Activated naive CD8-positive, alpha-beta T cell (primary cell): ENCODE data around the gene LBR.
"Not testable (repeated sequence)": the region's sequence is repeated elsewhere in the genome, so short reads cannot be mapped to it uniquely, and the experiment has no call there.

ENCODE experiments used
- H3K27ac Mint-ChIP-seq: one replicate; pipeline ENCODE4 v1.8.0; 2021; ENCODE audit warnings: mixed read lengths
- H3K27me3 Mint-ChIP-seq: one replicate; pipeline ENCODE4 v1.8.0; 2021; ENCODE audit warnings: mixed read lengths
- H3K36me3 Mint-ChIP-seq: one replicate; pipeline ENCODE4 v1.8.0; 2021; ENCODE audit warnings: mixed read lengths
- H3K4me1 Mint-ChIP-seq: one replicate; pipeline ENCODE4 v1.8.0; 2021; ENCODE audit warnings: low read depth, mixed read lengths
- H3K4me3 Mint-ChIP-seq: one replicate; pipeline ENCODE4 v1.8.0; 2021; ENCODE audit warnings: mild to moderate bottlenecking, mixed read lengths
- H3K9me3 Mint-ChIP-seq: one replicate; pipeline ENCODE4 v1.8.0; 2021; ENCODE audit warnings: low read depth, mixed read lengths

Gene LBR

GRCh38 chr1:225427235-225428067 lies at the start of gene LBR:
LBR (minus strand) TSS chr1:225428038; CDS start chr1:225424075, 3,963 bp downstream.
- Mint-ChIP-seq H3K36me3 (no peaks in the 10 kb centered on the region), H3K4me3 (peak within 1 kb of the TSS; percentile 96), H3K27me3 (no peaks in the 10 kb centered on the region), H3K27ac (peak within 1 kb of the TSS; percentile 89), H3K9me3 (no peaks in the 10 kb centered on the region), H3K4me1 (peaks cover 58% of the 10 kb centered on the region)

GRCh38 chr1:225477296-225477911 lies 49.6 kb upstream of the LBR start:
- H3K4me3 Mint-ChIP-seq, result peak overlapping the region; percentile 38

GRCh38 chr1:225476538-225476988 lies 48.7 kb upstream of the LBR start:
- H3K4me1 Mint-ChIP-seq, result peaks cover 47% of the 10 kb centered on the region
- H3K27me3 Mint-ChIP-seq, result no peaks in the 10 kb centered on the region
- no peaks in the 10 kb centered on the region for H3K9me3 Mint-ChIP-seq
- no peaks in the 10 kb centered on the region for H3K36me3 Mint-ChIP-seq
- H3K4me3 Mint-ChIP-seq, result peak overlapping the region; percentile 9
- peak overlapping the region; percentile 81 for H3K27ac Mint-ChIP-seq

More at GRCh38 chr1:225477296-225477911, 49.6 kb upstream of the LBR start:
- Mint-ChIP-seq H3K36me3 (no peaks in the 10 kb centered on the region), H3K4me1 (peaks cover 49% of the 10 kb centered on the region), H3K27me3 (no peaks in the 10 kb centered on the region), H3K9me3 (no peaks in the 10 kb centered on the region), H3K27ac (peak overlapping the region; percentile 81)

GRCh38 chr1:225476100-225476511 lies 48.3 kb upstream of the LBR start:
- Mint-ChIP-seq H3K9me3 (no peaks in the 10 kb centered on the region), H3K27me3 (no peaks in the 10 kb centered on the region), H3K4me3 (no peak overlapping the region), H3K4me1 (peaks cover 47% of the 10 kb centered on the region), H3K27ac (peak overlapping the region; percentile 81), H3K36me3 (no peaks in the 10 kb centered on the region)

- Mint-ChIP-seq H3K4me1 (peaks cover 45% of the 10 kb centered on the region), H3K27ac (no peak overlapping the region), H3K9me3 (no peaks in the 10 kb centered on the region), H3K36me3 (no peaks in the 10 kb centered on the region), H3K27me3 (no peaks in the 10 kb centered on the region), H3K4me3 (no peak overlapping the region)
These were observed 47.4 kb upstream of the LBR start for GRCh38 chr1:225474986-225475820.

GRCh38 chr1:225474439-225474985 lies 46.7 kb upstream of the LBR start:
- Mint-ChIP-seq H3K36me3 (no peaks in the 10 kb centered on the region), H3K27me3 (no peaks in the 10 kb centered on the region), H3K4me3 (peak overlapping the region; percentile 44), H3K4me1 (peaks cover 45% of the 10 kb centered on the region), H3K9me3 (no peaks in the 10 kb centered on the region), H3K27ac (peak overlapping the region; percentile 16)

GRCh38 chr1:225473676-225474438 lies 46.0 kb upstream of the LBR start:
- H3K36me3 Mint-ChIP-seq, H3K9me3 Mint-ChIP-seq, H3K27me3 Mint-ChIP-seq: not testable (repeated sequence)
- H3K4me3 Mint-ChIP-seq, result peak overlapping the region; percentile 68
- H3K4me1 Mint-ChIP-seq, result peaks cover 51% of the 10 kb centered on the region
- peak overlapping the region; percentile 67 for H3K27ac Mint-ChIP-seq

GRCh38 chr1:225473266-225473665 lies 45.4 kb upstream of the LBR start:
- peak overlapping the region; percentile 68 for H3K4me3 Mint-ChIP-seq
- H3K27me3 Mint-ChIP-seq, H3K9me3 Mint-ChIP-seq, H3K36me3 Mint-ChIP-seq: not testable (repeated sequence)
- H3K27ac Mint-ChIP-seq, result peak overlapping the region; percentile 67
- peaks cover 54% of the 10 kb centered on the region for H3K4me1 Mint-ChIP-seq

- Mint-ChIP-seq H3K4me3 (no peak overlapping the region), H3K27ac (no peak overlapping the region), H3K4me1 (peaks cover 48% of the 10 kb centered on the region), H3K27me3 (no peaks in the 10 kb centered on the region), H3K9me3 (no peaks in the 10 kb centered on the region), H3K36me3 (no peaks in the 10 kb centered on the region)
These were observed 43.8 kb upstream of the LBR start for GRCh38 chr1:225471453-225472301.

GRCh38 chr1:225471109-225471452 lies 43.2 kb upstream of the LBR start:
- no peaks in the 10 kb centered on the region for H3K36me3 Mint-ChIP-seq
- H3K9me3 Mint-ChIP-seq, result no peaks in the 10 kb centered on the region
- H3K4me3 Mint-ChIP-seq, result peak overlapping the region; percentile 8
- H3K27me3 Mint-ChIP-seq, result no peaks in the 10 kb centered on the region
- no peak overlapping the region for H3K27ac Mint-ChIP-seq
- peaks cover 46% of the 10 kb centered on the region for H3K4me1 Mint-ChIP-seq

GRCh38 chr1:225470211-225471108 lies 42.6 kb upstream of the LBR start:
- Mint-ChIP-seq H3K4me3 (no peak overlapping the region), H3K36me3 (no peaks in the 10 kb centered on the region), H3K4me1 (peaks cover 45% of the 10 kb centered on the region), H3K27ac (no peak overlapping the region), H3K27me3 (no peaks in the 10 kb centered on the region), H3K9me3 (no peaks in the 10 kb centered on the region)

GRCh38 chr1:225469051-225469450 lies 41.2 kb upstream of the LBR start:
- H3K4me1 Mint-ChIP-seq, result peaks cover 38% of the 10 kb centered on the region

More at GRCh38 chr1:225469051-225469450, 41.2 kb upstream of the LBR start:
- peak overlapping the region; percentile 89 for H3K4me3 Mint-ChIP-seq
- no peaks in the 10 kb centered on the region for H3K9me3 Mint-ChIP-seq
- no peaks in the 10 kb centered on the region for H3K36me3 Mint-ChIP-seq
- H3K27ac Mint-ChIP-seq, result peak overlapping the region; percentile 98
- H3K27me3 Mint-ChIP-seq, result no peaks in the 10 kb centered on the region
